ENCODE results near the gene SRGAP1.

DNA sequence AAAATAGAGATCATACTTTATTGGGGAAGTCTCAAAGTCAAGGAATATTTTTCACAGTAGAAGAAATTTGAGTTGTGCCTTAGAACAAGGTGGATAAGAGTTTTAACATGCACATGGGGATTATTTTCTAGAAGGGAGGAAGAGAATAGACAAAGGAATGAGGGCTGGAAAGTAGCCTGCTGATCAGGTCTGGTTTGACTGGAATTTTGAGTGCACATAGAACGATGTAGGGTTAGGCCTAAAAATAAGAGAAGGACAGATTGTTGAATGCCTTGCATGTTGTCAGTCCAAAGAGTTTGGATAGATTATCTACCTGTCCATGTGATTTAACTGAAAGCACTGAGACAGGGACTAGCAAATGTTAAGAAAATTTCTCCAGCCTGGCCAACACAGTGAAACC lies 87.2 kb downstream of the SRGAP1 start:
- TF ChIP-seq, protein P1, sequence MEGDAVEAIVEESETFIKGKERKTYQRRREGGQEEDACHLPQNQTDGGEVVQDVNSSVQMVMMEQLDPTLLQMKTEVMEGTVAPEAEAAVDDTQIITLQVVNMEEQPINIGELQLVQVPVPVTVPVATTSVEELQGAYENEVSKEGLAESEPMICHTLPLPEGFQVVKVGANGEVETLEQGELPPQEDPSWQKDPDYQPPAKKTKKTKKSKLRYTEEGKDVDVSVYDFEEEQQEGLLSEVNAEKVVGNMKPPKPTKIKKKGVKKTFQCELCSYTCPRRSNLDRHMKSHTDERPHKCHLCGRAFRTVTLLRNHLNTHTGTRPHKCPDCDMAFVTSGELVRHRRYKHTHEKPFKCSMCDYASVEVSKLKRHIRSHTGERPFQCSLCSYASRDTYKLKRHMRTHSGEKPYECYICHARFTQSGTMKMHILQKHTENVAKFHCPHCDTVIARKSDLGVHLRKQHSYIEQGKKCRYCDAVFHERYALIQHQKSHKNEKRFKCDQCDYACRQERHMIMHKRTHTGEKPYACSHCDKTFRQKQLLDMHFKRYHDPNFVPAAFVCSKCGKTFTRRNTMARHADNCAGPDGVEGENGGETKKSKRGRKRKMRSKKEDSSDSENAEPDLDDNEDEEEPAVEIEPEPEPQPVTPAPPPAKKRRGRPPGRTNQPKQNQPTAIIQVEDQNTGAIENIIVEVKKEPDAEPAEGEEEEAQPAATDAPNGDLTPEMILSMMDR (IDR thresholded peaks at IDR 0.05; ENCODE audit: low read length), result no peak
- TF ChIP-seq EZH2 (IDR thresholded peaks at IDR 0.05; ENCODE audit: borderline replicate concordance, low read length), result no peak

Data from OCI-LY1 (cell line).